HepG2 (cell line): ENCODE data around the gene UBE3B. TPM values are rescaled to one million over a fixed set of nuclear protein-coding genes. Genes with fewer than 3 reads are reported as not detected.

Source experiments
- ATAC-seq: fragments of 200-7000 bp; cut with Tn5 transposase; 3 replicates; pipeline ENCODE4 v1.9.1; 2020; ENCODE audit warnings: mild to moderate bottlenecking, moderate library complexity
- BruUV-seq: library from RNA; stranded (reverse); fragments of 400-500 nt; replicated peaks from 2 replicates; lab custom pipeline; 2021; lab: Mats Ljungman, UMichigan
- CTCF ChIA-PET: fragments of 300-600 bp; formaldehyde crosslinking; extraction: SDS; loops from one replicate; lab custom pipeline; 2021; ENCODE audit warnings: low total read pairs, inconsistent platforms, low intra/inter-chr PET ratio; lab: Yijun Ruan, JAX
- POLR2A ChIA-PET: fragments of 350-600 bp; sonication (Branson Sonifier 250); formaldehyde crosslinking; loops from one replicate; lab custom pipeline; 2020; ENCODE audit warnings: antibody characterized with exemption, inconsistent platforms; lab: Yijun Ruan, JAX
- DNase-seq: peaks from one replicate; pipeline ENCODE4 v3.0.0-alpha.2; 2015; ENCODE audit warnings: low spot score
- FAIRE-seq: peaks from 3 replicates; lab custom pipeline; 2011; peaks lifted over from hg19 to GRCh38; lab: Jason Lieb, UNC
- H2AFZ ChIP-seq: one replicate; pipeline ENCODE4 v1.6.1; 2011; ENCODE audit warnings: low read length, inconsistent platforms
- H3K27ac ChIP-seq: fragments of 300-600 bp; 3 replicates; pipeline ENCODE4 v1.8.0; 2011; ENCODE audit warnings: mixed run types, mild to moderate bottlenecking, mixed read lengths, low read length, inconsistent platforms; ENCODE audit not compliant: insufficient read depth; ENCODE audit errors: extremely low read length
- H3K27me3 ChIP-seq, 2 experiments: fragments of 200-600 bp in 1 of 2; 2 replicates in 1 of 2; 3 replicates in 1 of 2; pipeline versions ENCODE4 v1.6.0 to v1.8.0; 2011; ENCODE audit warnings: low read length in 2 of 2, mild to moderate bottlenecking in 2 of 2, moderate library complexity in 2 of 2, inconsistent platforms in 1 of 2; ENCODE audit not compliant: insufficient read depth in 2 of 2, control insufficient read depth in 1 of 2
- H3K36me3 ChIP-seq, 2 experiments: fragments of 200-600 bp in 1 of 2; replicated peaks in 1 of 2; 2 replicates in 1 of 2; 3 replicates in 1 of 2; pipeline versions ENCODE4 v1.5.1 to v1.8.0; 2011; ENCODE audit warnings: low read length in 2 of 2, inconsistent platforms in 1 of 2; ENCODE audit not compliant: insufficient read depth in 2 of 2, control insufficient read depth in 1 of 2
- H3K4me1 ChIP-seq: 2 replicates; pipeline ENCODE4 v1.5.1; 2012; ENCODE audit warnings: low read length, inconsistent platforms; ENCODE audit not compliant: insufficient read depth
- H3K4me2 ChIP-seq: 2 replicates; pipeline ENCODE4 v1.6.0; 2011; ENCODE audit warnings: low read depth, low read length, inconsistent platforms
- H3K4me3 ChIP-seq, 3 experiments: fragments of 200-600 bp in 1 of 3; sonication (generic), shearing (Covaris generic) in 1 of 3; replicated peaks in 1 of 3; 2 replicates each; pipeline ENCODE4 v1.5.1; 2011 to 2016; ENCODE audit warnings: low read length in 3 of 3, inconsistent platforms in 2 of 3, low read depth in 2 of 3, mild to moderate bottlenecking in 2 of 3, control low read depth in 1 of 3, mixed read lengths in 1 of 3; ENCODE audit not compliant: insufficient read depth in 1 of 3
- H3K79me2 ChIP-seq: one replicate; pipeline ENCODE4 v1.6.1; 2011; ENCODE audit warnings: low read length, inconsistent platforms; ENCODE audit not compliant: insufficient read depth
- H3K9ac ChIP-seq: 2 replicates; pipeline ENCODE4 v1.6.0; 2011; ENCODE audit warnings: mild to moderate bottlenecking, low read depth, low read length, inconsistent platforms; ENCODE audit not compliant: insufficient read depth
- H3K9me3 ChIP-seq: 2 replicates; pipeline ENCODE4 v1.5.1; 2012; ENCODE audit warnings: mild to moderate bottlenecking, low read length
- H4K20me1 ChIP-seq: 2 replicates; pipeline ENCODE4 v1.6.0; 2011; ENCODE audit warnings: inconsistent platforms, mild to moderate bottlenecking, low read length, moderate library complexity; ENCODE audit not compliant: insufficient read depth
- AGO2 ChIP-seq: fragments of 200-400 bp; formaldehyde crosslinking; optimal IDR thresholded peaks from 2 replicates; pipeline ENCODE3; 2017; ENCODE audit warnings: mild to moderate bottlenecking, low read depth, low read length, moderate library complexity
- DPF2 ChIP-seq: sonication (generic); formaldehyde crosslinking; IDR thresholded peaks from 2 replicates; pipeline ENCODE4 v1.4.0; 2020; ENCODE audit warnings: mild to moderate bottlenecking, low read depth, missing genetic modification reagents, borderline replicate concordance
- ETS1 ChIP-seq: sonication (generic); formaldehyde crosslinking; IDR thresholded peaks from 2 replicates; pipeline ENCODE4 v1.4.0; 2020; ENCODE audit warnings: missing genetic modification reagents
- GTF2F1 ChIP-seq: fragments of 150-350 bp; IDR thresholded peaks from 2 replicates; pipeline ENCODE4 v1.6.1; 2014; ENCODE audit warnings: low read length
- HNRNPK ChIP-seq: fragments of 200-400 bp; formaldehyde crosslinking; IDR thresholded peaks from 2 replicates; pipeline ENCODE4 v1.6.1; 2018; ENCODE audit warnings: low read length, low read depth, moderate library complexity, mild to moderate bottlenecking; ENCODE audit not compliant: poor library complexity, severe bottlenecking
- PCBP1 ChIP-seq: fragments of 200-400 bp; formaldehyde crosslinking; IDR thresholded peaks from 2 replicates; pipeline ENCODE4 v1.6.1; 2017; ENCODE audit warnings: mild to moderate bottlenecking, low read depth, low read length, borderline replicate concordance
- RBFOX2 ChIP-seq: fragments of 200-400 bp; formaldehyde crosslinking; IDR thresholded peaks from 2 replicates; pipeline ENCODE4 v1.6.1; 2017; ENCODE audit warnings: low read depth, mild to moderate bottlenecking, low read length
- ZNF350 ChIP-seq: sonication (generic); formaldehyde crosslinking; IDR thresholded peaks from 2 replicates; pipeline ENCODE4 v1.4.0; 2020; ENCODE audit warnings: mild to moderate bottlenecking, low read depth, missing genetic modification reagents, borderline replicate concordance
- ZSCAN22 ChIP-seq: sonication (generic); formaldehyde crosslinking; IDR thresholded peaks from 2 replicates; pipeline ENCODE4 v1.4.0; 2020; ENCODE audit warnings: mild to moderate bottlenecking, missing genetic modification reagents
- WGBS: methylation state at CpG from one replicate; pipeline ENCODE4 v1.1.6; 2017; ENCODE audit warnings: low lambda C conversion rate; 5-methylcytosine and 5-hydroxymethylcytosine counted together
- in situ Hi-C: cut with HindIII; loops from 2 replicates; pipeline ENCODE4 v1.10.0; 2017; ENCODE audit warnings: low pct_unique_long_range_greater_than_20kb; ENCODE audit not compliant: extremely low pct_ligation_motif_present
- intact Hi-C: fragments of 100-400 bp; cut with micrococcal nuclease; formaldehyde crosslinking; loops from one replicate; pipeline ENCODE4 v1.10.0; 2022; ENCODE audit not compliant: unreplicated experiment
- polyA plus RNA-seq, 8 experiments: library from polyadenylated mRNA; depleted of rRNA in 3 of 8; stranded (reverse) in 7 of 8; unstranded in 1 of 8; fragments of >200 nt; fragmentation: Illumina TruSeq in 4 of 8; extraction: Trizol in 4 of 8; gene quantifications; 2 replicates each; pipeline versions ENCODE4 v1.2.1 to v1.2.3, GENCODE V29; 2011 to 2016; ENCODE audit warnings: low read depth in 4 of 8, missing spikeins in 1 of 8, mixed read lengths in 1 of 8; ENCODE audit not compliant: insufficient read depth in 1 of 8
- total RNA-seq, 5 experiments: library from RNA; depleted of rRNA; stranded (reverse); fragments of >200 nt; fragmentation: Illumina TruSeq; extraction: Trizol; gene quantifications; 2 replicates each; pipeline ENCODE4 v1.2.3, GENCODE V29; 2016; ENCODE audit warnings: low read depth in 1 of 5

UBE3B gene
- total and polyA plus RNA-seq, 2 of the 13 experiments (the other 11 are each of a cell fraction or from before 2014, with no cell fraction given): 22.7 to 25.3 TPM

GRCh38 chr12:109560867-109561710 lies 83.7 kb downstream of the UBE3B start:
- ChIA-PET CTCF (no interaction called here), POLR2A (no interaction called here)
- intact Hi-C loops: no loop called here
- no TSS peak for BruUV-seq
- in situ Hi-C loops: no loop called here
- no peak for DNase-seq
- H3K4me1 ChIP-seq: peaks cover 25% of the 10 kb centered on the region
- no peak overlapping the region for H3K9ac ChIP-seq
- H3K4me3 ChIP-seq: no peak overlapping the region
- TF ChIP-seq DPF2 (CRISPR knock-in tag) (no peak), GTF2F1 (no peak), RBFOX2 (0 out of 2 replicates have a peak, but pooled peaks have one; percentile 31), ZSCAN22 (CRISPR knock-in tag) (no peak), PCBP1 (0 out of 2 replicates have a peak, but pooled peaks have one; percentile 33), ETS1 (no peak), ZNF350 (CRISPR knock-in tag) (no peak), AGO2 (peak; percentile 51), HNRNPK (peak; percentile 65)
- no peak overlapping the region for H3K27ac ChIP-seq
- WGBS: 94% methylated on average over 19 of the region's 30 CpGs
- H3K79me2 ChIP-seq: no peaks in the 10 kb centered on the region
- H3K9me3 ChIP-seq: no peaks in the 10 kb centered on the region
- no peaks in the 10 kb centered on the region for H3K27me3 ChIP-seq
- no peak overlapping the region for H2AFZ ChIP-seq
- H4K20me1 ChIP-seq: no peaks in the 10 kb centered on the region
- no peak overlapping the region for H3K4me2 ChIP-seq
- peaks cover 4 to 43% of the 10 kb centered on the region in 2 experiments; a peak in 3 of 5 replicates for H3K36me3 ChIP-seq
- ATAC-seq: no peak
- FAIRE-seq: no peak
